Endothelial cell (in vitro differentiated cells): ENCODE measurements around the gene TANC2. TPM values are rescaled to one million over a fixed set of nuclear protein-coding genes. Genes with fewer than 3 reads are reported as not detected.

Experiments
- DNase-seq: peaks from one replicate; pipeline ENCODE4 v3.0.0; 2021; ENCODE audit warnings: low spot score
- H3K27ac Mint-ChIP-seq: one replicate; pipeline ENCODE4 v1.8.0; 2021; ENCODE audit warnings: mixed read lengths, inconsistent platforms; ENCODE audit not compliant: unreplicated experiment
- H3K27me3 Mint-ChIP-seq: one replicate; pipeline ENCODE4 v1.8.0; 2021; ENCODE audit warnings: mild to moderate bottlenecking, moderate library complexity, mixed read lengths, inconsistent platforms; ENCODE audit not compliant: unreplicated experiment
- H3K36me3 Mint-ChIP-seq: one replicate; pipeline ENCODE4 v1.8.0; 2021; ENCODE audit warnings: mild to moderate bottlenecking, low read depth, mixed read lengths, inconsistent platforms; ENCODE audit not compliant: unreplicated experiment
- H3K4me1 Mint-ChIP-seq: one replicate; pipeline ENCODE4 v1.8.0; 2021; ENCODE audit warnings: mild to moderate bottlenecking, mixed read lengths, inconsistent platforms; ENCODE audit not compliant: unreplicated experiment
- H3K4me3 Mint-ChIP-seq: one replicate; pipeline ENCODE4 v1.8.0; 2021; ENCODE audit warnings: mild to moderate bottlenecking, mixed read lengths, inconsistent platforms; ENCODE audit not compliant: unreplicated experiment
- H3K9me3 Mint-ChIP-seq: one replicate; pipeline ENCODE4 v1.8.0; 2021; ENCODE audit warnings: mixed read lengths, inconsistent platforms; ENCODE audit not compliant: unreplicated experiment
- total RNA-seq: library from RNA; stranded (reverse); fragmentation: NEBNext Ultra II Directional; extraction: Animal tissue kit (Norgen Biotek cat#: 25700); gene quantifications from one replicate; pipeline ENCODE4 v1.2.1, GENCODE V29; 2021; ENCODE audit not compliant: unreplicated experiment
- TF ChIP-seq, protein P1 (sequence below): fragments of 200-600 bp; sonication (generic); IDR thresholded peaks from one replicate; pipeline ENCODE4 v1.5.0; 2021; ENCODE audit warnings: antibody characterized with exemption; ENCODE audit not compliant: unreplicated experiment

TANC2 gene
- total RNA-seq, 1 donor from 2014 or later: 86.1 TPM

DNA sequence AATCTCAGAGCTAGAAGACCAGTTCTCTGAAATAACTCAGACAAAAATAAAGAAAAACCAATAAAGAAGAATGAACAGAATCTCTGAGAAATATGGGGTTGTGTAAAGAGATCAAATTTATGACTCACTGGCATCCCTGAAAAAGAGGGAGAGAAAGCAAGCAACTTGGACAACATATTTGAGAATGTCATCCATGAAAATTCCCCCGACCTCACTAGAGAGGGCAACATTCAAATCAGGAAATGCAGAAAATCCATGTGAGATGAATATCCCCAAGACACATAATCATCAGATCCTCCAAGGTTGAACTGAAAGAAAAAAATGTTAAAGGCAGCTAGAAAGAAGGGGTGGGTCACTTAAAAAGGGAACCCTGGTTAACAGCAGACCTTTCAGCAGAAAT, 32.1 kb downstream of the TANC2 start:
- Mint-ChIP-seq H3K27me3 (no peaks in the 10 kb centered on the region), H3K4me3 (no peak overlapping the region), H3K27ac (no peak overlapping the region), H3K4me1 (peaks cover 24% of the 10 kb centered on the region), H3K36me3 (no peaks in the 10 kb centered on the region), H3K9me3 (no peaks in the 10 kb centered on the region)
- TF ChIP-seq, protein P1, sequence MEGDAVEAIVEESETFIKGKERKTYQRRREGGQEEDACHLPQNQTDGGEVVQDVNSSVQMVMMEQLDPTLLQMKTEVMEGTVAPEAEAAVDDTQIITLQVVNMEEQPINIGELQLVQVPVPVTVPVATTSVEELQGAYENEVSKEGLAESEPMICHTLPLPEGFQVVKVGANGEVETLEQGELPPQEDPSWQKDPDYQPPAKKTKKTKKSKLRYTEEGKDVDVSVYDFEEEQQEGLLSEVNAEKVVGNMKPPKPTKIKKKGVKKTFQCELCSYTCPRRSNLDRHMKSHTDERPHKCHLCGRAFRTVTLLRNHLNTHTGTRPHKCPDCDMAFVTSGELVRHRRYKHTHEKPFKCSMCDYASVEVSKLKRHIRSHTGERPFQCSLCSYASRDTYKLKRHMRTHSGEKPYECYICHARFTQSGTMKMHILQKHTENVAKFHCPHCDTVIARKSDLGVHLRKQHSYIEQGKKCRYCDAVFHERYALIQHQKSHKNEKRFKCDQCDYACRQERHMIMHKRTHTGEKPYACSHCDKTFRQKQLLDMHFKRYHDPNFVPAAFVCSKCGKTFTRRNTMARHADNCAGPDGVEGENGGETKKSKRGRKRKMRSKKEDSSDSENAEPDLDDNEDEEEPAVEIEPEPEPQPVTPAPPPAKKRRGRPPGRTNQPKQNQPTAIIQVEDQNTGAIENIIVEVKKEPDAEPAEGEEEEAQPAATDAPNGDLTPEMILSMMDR: no peak
- DNase-seq: no peak

DNA sequence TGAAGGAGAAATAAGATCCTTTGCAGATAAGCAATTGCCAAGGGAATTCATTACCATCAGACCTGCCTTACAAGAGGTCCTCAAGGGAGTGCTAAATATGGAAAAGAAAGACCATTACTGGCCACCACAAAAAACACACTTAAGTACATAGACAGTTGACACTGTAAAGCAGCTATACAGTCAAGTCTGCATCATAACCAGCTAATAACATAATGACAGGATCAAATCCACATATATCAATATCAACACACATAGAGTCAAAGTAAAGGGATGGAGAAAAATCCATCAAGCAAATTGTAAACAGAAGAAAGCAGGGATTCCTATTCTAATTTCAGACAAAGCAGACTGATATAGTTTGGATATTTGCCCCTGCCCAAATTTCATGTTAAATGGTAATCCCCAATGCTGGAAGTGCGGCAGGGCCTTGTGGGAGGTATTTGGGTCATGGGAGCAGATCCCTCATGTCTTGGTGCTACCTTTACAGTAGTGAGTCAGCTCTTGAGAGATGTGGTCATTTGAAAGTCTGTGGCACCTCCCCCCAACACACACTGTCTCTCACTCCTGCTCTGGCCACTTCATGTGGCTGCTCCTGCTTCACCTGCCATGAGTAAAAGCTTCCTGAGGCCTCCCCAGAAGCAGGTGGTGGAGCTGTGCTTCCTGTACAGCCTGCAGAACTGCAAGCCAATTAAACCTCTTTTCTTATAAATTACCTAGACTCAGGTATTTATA, 32.8 kb downstream of the TANC2 start:
- no peak for DNase-seq
- Mint-ChIP-seq H3K4me1 (peaks cover 29% of the 10 kb centered on the region), H3K4me3 (no peak overlapping the region), H3K27ac (no peak overlapping the region), H3K27me3 (no peaks in the 10 kb centered on the region), H3K9me3 (no peaks in the 10 kb centered on the region), H3K36me3 (no peaks in the 10 kb centered on the region)
- TF ChIP-seq, protein P1: no peak

DNA sequence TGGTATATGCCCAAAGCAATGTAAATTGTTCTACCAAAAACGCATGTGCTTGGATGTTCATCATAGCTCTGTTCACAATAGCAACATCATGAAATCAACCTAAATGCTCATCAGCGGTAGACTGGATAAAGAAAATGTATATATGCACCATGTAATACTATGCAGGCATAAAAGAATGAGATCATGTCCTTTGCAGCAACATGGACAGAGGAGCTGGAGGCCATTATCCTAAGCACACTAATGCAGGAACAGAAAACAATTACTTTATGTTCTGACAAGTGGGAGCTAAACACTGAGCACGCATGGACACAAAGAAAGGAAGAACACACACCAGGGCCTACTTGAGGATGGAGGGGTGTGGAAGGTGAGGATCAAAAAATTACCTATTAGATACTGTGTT, 33.7 kb downstream of the TANC2 start:
- H3K36me3 Mint-ChIP-seq: no peaks in the 10 kb centered on the region
- peaks cover 36% of the 10 kb centered on the region for H3K4me1 Mint-ChIP-seq
- H3K9me3 Mint-ChIP-seq: no peaks in the 10 kb centered on the region
- no peaks in the 10 kb centered on the region for H3K27me3 Mint-ChIP-seq
- H3K4me3 Mint-ChIP-seq: no peak overlapping the region
- H3K27ac Mint-ChIP-seq: no peak overlapping the region
- TF ChIP-seq, protein P1: no peak
- no peak for DNase-seq

DNA sequence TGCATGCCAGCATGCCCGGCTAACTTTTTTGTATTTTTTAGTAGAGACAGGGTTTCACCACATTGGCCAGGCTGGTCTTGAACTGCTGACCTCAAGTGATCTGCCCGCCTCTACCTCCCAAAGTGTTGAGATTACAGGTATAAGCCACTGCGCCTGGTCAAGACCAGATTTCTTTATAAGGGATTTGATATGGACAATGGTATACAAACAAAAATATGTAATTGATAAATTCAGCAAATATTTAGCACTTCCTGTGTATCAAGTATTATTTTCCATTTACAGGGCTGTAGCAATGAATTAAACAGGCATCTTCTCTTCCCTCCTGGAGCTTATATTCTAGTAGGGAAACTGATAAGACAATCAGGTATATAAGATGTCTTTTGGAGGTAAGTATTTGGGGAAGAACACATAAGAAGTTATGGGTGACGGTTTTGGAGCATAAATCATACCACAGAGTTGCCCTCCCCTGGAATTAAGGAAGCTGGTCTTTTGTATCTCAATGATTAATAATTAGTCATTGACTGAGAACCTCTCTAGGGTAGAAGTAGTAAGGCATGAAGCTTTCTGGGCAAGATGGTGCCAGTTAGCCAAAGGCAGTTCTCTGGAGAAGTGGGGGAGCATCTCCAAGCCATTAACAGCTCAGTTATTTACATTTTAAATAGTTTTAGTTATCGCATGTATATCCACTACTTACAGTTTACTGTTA, 35.8 kb downstream of the TANC2 start:
- TF ChIP-seq, protein P1: no peak
- no peaks in the 10 kb centered on the region for H3K36me3 Mint-ChIP-seq

DNA sequence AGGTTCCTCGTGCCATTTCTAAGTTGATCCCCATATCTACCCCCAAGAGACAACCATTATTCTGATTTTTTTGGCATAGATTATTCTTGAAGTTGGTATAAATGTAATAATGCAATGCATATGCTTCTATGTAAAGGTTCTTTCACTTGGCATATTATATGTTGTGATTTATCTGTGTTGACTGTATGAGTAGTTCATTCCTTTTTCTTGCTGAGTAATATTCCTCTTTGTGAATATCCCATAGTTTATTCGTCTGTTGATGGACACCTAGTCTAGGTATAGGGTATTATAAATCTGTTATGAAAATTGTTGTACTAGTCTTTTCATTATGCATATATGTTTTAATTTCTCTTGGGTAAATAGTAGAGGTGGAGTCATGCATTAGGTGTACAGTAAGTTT, 36.6 kb downstream of the TANC2 start:
- no peaks in the 10 kb centered on the region for H3K36me3 Mint-ChIP-seq
- peaks cover 28% of the 10 kb centered on the region for H3K4me1 Mint-ChIP-seq

More for the DNA sequence above, 35.8 kb downstream of the TANC2 start:
- Mint-ChIP-seq H3K27ac (no peak overlapping the region), H3K9me3 (no peaks in the 10 kb centered on the region), H3K27me3 (no peaks in the 10 kb centered on the region), H3K4me3 (no peak overlapping the region), H3K4me1 (peaks cover 28% of the 10 kb centered on the region)
- DNase-seq: no peak

More for the DNA sequence above, 36.6 kb downstream of the TANC2 start:
- TF ChIP-seq, protein P1: no peak
- H3K27ac Mint-ChIP-seq: no peak overlapping the region
- no peaks in the 10 kb centered on the region for H3K27me3 Mint-ChIP-seq
- H3K4me3 Mint-ChIP-seq: no peak overlapping the region
- no peak for DNase-seq
- no peaks in the 10 kb centered on the region for H3K9me3 Mint-ChIP-seq
